Natural killer cell (primary cell): ENCODE data around the gene LPIN1. TPM values are rescaled to one million over a fixed set of nuclear protein-coding genes. Genes with fewer than 3 reads are reported as not detected.
"Not testable (repeated sequence)": the region's sequence is repeated elsewhere in the genome, so short reads cannot be mapped to it uniquely, and the experiment has no call there.

Experiments used
- ATAC-seq, 3 donors: fragments of 150-1000 bp in 2 of 3; fragments of 200-7000 bp in 1 of 3; cut with Tn5 transposase; 1 replicate in 1 of 3; 2 replicates in 2 of 3; pipeline ENCODE4 v1.10.0; 2021; ENCODE audit warnings: mild to moderate bottlenecking in 2 of 3, moderate library complexity in 2 of 3
- DNase-seq, 2 donors: peaks; one replicate each; pipeline versions ENCODE4 v3.0.0 to v3.0.0-alpha.2; 2013 to 2021; ENCODE audit warnings: mixed read lengths in 1 of 2
- H3K27ac ChIP-seq: one replicate; pipeline ENCODE4 v1.5.1; 2013; ENCODE audit warnings: mild to moderate bottlenecking, low read length
- H3K27me3 ChIP-seq: one replicate; pipeline ENCODE4 v1.6.1; 2013; ENCODE audit warnings: low read length; ENCODE audit not compliant: control insufficient read depth, insufficient read depth
- H3K36me3 ChIP-seq: one replicate; pipeline ENCODE4 v1.6.1; 2013; ENCODE audit warnings: low read length; ENCODE audit not compliant: control insufficient read depth, insufficient read depth
- H3K4me1 ChIP-seq: one replicate; pipeline ENCODE4 v1.6.1; 2013; ENCODE audit warnings: low read length; ENCODE audit not compliant: control insufficient read depth, insufficient read depth
- H3K4me3 ChIP-seq: one replicate; pipeline ENCODE4 v1.5.1; 2013; ENCODE audit warnings: low read length
- H3K9me3 ChIP-seq: one replicate; pipeline ENCODE4 v1.6.1; 2013; ENCODE audit warnings: low read length; ENCODE audit not compliant: control insufficient read depth, insufficient read depth
- H3K27ac Mint-ChIP-seq, 2 donors: one replicate each; pipeline ENCODE4 v1.8.0; 2022; ENCODE audit warnings: mild to moderate bottlenecking in 2 of 2, mixed read lengths in 2 of 2, moderate library complexity in 1 of 2
- H3K27me3 Mint-ChIP-seq, 2 donors: one replicate each; pipeline ENCODE4 v1.8.0; 2022; ENCODE audit warnings: low read depth in 2 of 2, mixed read lengths in 2 of 2
- H3K36me3 Mint-ChIP-seq: one replicate; pipeline ENCODE4 v1.8.0; 2022; ENCODE audit warnings: mixed read lengths
- H3K4me1 Mint-ChIP-seq, 2 donors: one replicate each; pipeline ENCODE4 v1.8.0; 2022; ENCODE audit warnings: mixed read lengths in 2 of 2
- H3K4me3 Mint-ChIP-seq: one replicate; pipeline ENCODE4 v1.8.0; 2022; ENCODE audit warnings: mild to moderate bottlenecking, moderate library complexity, mixed read lengths
- H3K9me3 Mint-ChIP-seq, 2 donors: one replicate each; pipeline ENCODE4 v1.8.0; 2022; ENCODE audit warnings: mixed read lengths in 2 of 2
- WGBS: methylation state at CpG from one replicate; pipeline ENCODE4 v1.1.7; 2013; ENCODE audit warnings: missing lambda C conversion rate; ENCODE audit not compliant: insufficient coverage; 5-methylcytosine and 5-hydroxymethylcytosine counted together
- intact Hi-C: fragments of 100-400 bp; cut with micrococcal nuclease; formaldehyde crosslinking; loops from one replicate; pipeline ENCODE4 v1.14.2; 2022
- total RNA-seq, 4 donors: library from RNA; stranded (reverse); fragments of 120-200 nt in 1 of 4; gene quantifications; one replicate each; pipeline versions ENCODE4 v1.2.3 to v1.2.4, GENCODE V29; 2013 to 2022
- TF ChIP-seq, protein P1 (sequence below): fragments of 200-600 bp; IDR thresholded peaks from one replicate; pipeline ENCODE4 v1.8.0; 2022; ENCODE audit warnings: antibody characterized with exemption

Gene LPIN1
- total RNA-seq, 3 donors from 2014 or later (not counting 1 experiment from before 2014, with no cell fraction given) = 95.0 to 122 (median 118) TPM

DNA sequence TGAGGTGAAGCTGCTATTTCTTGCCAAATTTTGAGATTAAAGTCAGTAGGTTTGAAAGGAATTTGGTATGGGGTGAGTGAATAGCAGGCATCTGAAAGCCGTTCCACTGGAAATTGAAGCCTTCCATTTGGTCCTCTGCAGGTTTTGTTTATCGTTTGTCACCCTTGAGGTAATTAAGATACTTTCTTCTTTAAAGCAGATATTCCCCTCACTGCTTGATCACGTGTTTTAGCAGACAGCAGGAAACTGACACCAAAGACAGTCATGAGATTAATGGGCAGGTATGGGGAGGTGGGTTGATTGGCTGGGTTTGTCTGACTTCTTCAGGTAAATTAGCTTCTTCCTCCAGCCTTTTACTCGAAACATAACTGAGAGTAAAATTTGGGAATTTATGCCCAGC, 10.7 kb downstream of the LPIN1 start:
- TF ChIP-seq, protein P1, sequence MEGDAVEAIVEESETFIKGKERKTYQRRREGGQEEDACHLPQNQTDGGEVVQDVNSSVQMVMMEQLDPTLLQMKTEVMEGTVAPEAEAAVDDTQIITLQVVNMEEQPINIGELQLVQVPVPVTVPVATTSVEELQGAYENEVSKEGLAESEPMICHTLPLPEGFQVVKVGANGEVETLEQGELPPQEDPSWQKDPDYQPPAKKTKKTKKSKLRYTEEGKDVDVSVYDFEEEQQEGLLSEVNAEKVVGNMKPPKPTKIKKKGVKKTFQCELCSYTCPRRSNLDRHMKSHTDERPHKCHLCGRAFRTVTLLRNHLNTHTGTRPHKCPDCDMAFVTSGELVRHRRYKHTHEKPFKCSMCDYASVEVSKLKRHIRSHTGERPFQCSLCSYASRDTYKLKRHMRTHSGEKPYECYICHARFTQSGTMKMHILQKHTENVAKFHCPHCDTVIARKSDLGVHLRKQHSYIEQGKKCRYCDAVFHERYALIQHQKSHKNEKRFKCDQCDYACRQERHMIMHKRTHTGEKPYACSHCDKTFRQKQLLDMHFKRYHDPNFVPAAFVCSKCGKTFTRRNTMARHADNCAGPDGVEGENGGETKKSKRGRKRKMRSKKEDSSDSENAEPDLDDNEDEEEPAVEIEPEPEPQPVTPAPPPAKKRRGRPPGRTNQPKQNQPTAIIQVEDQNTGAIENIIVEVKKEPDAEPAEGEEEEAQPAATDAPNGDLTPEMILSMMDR = no peak
- no peak overlapping the region for H3K27ac ChIP-seq
- no peak for ATAC-seq

DNA sequence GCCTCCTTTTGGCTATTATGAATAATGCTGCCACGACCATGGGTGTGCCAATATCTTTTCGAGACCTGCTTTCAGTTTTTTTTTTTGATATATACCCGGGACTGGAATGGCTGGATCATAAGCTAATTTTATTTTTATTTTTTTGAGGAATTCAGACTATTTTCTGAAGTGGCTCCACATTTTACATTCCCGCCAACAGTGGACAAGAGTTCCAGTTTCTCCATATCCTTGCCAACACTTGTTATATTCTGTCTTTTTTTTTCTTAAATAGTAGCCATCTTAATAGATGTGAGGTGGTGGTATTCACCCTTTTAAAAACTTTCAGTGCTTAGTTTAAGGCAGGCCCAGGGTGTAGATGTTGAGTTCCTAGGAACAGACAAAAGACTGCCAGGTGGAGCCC, 11.8 kb downstream of the LPIN1 start:
- H3K9me3 Mint-ChIP-seq = no peaks in the 10 kb centered on the region
- Histone ChIP-seq H3K4me3 (no peak overlapping the region), H3K36me3 (no peaks in the 10 kb centered on the region), H3K4me1 (peaks cover 45% of the 10 kb centered on the region), H3K9me3 (no peaks in the 10 kb centered on the region), H3K27me3 (no peaks in the 10 kb centered on the region), H3K27ac (no peak overlapping the region)
- H3K4me1 Mint-ChIP-seq = peaks cover 74 to 80% of the 10 kb centered on the region in 2 donors
- ATAC-seq = no peak
- H3K4me3 Mint-ChIP-seq = no peak overlapping the region
- intact Hi-C loops = no loop called here
- H3K27me3 Mint-ChIP-seq = no peaks in the 10 kb centered on the region
- WGBS = 91% methylated on average over 2 of the region's 4 CpGs
- H3K27ac Mint-ChIP-seq = peak overlapping the region; percentile 67 to 71
- TF ChIP-seq, protein P1 = no peak
- no peak for DNase-seq
- no peaks in the 10 kb centered on the region for H3K36me3 Mint-ChIP-seq

More for the DNA sequence above, 10.7 kb downstream of the LPIN1 start:
- Histone ChIP-seq H3K36me3 (no peaks in the 10 kb centered on the region), H3K4me3 (no peak overlapping the region), H3K4me1 (peaks cover 47% of the 10 kb centered on the region), H3K9me3 (no peaks in the 10 kb centered on the region), H3K27me3 (no peaks in the 10 kb centered on the region)
- H3K27ac Mint-ChIP-seq = peak overlapping the region; percentile 67 to 71
- H3K4me1 Mint-ChIP-seq = peaks cover 70 to 74% of the 10 kb centered on the region in 2 donors
- no peak overlapping the region for H3K4me3 Mint-ChIP-seq
- intact Hi-C loops = no loop called here
- no peaks in the 10 kb centered on the region for H3K36me3 Mint-ChIP-seq
- H3K27me3 Mint-ChIP-seq = no peaks in the 10 kb centered on the region
- DNase-seq = peak in 1 of 2 donors; percentile 67
- 61% methylated on average over 2 of the region's 4 CpGs for WGBS
- no peaks in the 10 kb centered on the region for H3K9me3 Mint-ChIP-seq

DNA sequence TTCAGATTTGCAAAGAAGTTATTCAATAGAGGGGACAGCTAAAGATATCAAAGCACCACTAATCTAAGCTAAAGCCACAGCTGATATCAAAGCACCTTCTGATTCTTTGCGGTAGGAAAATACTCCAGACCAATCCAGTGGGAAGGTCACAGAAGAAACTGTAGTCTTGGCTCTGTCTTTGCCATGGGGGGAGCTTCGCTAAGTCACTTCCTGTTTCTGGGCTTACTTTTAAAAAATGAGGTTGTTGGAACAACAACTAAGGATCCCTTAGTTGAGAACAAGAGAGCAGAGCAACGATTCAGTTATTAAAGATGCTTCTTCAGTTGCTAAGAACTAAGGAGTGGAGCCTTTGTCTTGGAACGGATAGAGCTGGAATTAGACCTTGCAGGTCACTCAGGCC, 12.2 kb downstream of the LPIN1 start:
- no peak overlapping the region for H3K27ac ChIP-seq
- DNase-seq (no peak), ATAC-seq (no peak)
- no peak overlapping the region for H3K4me3 ChIP-seq
- H3K36me3 ChIP-seq = peaks cover 4% of the 10 kb centered on the region
- no peaks in the 10 kb centered on the region for H3K27me3 ChIP-seq
- Mint-ChIP-seq H3K27me3 (no peaks in the 10 kb centered on the region), H3K4me1 (peaks cover 73 to 80% of the 10 kb centered on the region in 2 donors), H3K27ac (peak overlapping the region; percentile 67 to 71), H3K4me3 (no peak overlapping the region), H3K9me3 (no peaks in the 10 kb centered on the region), H3K36me3 (no peaks in the 10 kb centered on the region)
- WGBS = 65% methylated on average over 4 of the region's 4 CpGs
- intact Hi-C loops = no loop called here
- TF ChIP-seq, protein P1 = no peak
- H3K9me3 ChIP-seq = no peaks in the 10 kb centered on the region
- peaks cover 43% of the 10 kb centered on the region for H3K4me1 ChIP-seq

DNA sequence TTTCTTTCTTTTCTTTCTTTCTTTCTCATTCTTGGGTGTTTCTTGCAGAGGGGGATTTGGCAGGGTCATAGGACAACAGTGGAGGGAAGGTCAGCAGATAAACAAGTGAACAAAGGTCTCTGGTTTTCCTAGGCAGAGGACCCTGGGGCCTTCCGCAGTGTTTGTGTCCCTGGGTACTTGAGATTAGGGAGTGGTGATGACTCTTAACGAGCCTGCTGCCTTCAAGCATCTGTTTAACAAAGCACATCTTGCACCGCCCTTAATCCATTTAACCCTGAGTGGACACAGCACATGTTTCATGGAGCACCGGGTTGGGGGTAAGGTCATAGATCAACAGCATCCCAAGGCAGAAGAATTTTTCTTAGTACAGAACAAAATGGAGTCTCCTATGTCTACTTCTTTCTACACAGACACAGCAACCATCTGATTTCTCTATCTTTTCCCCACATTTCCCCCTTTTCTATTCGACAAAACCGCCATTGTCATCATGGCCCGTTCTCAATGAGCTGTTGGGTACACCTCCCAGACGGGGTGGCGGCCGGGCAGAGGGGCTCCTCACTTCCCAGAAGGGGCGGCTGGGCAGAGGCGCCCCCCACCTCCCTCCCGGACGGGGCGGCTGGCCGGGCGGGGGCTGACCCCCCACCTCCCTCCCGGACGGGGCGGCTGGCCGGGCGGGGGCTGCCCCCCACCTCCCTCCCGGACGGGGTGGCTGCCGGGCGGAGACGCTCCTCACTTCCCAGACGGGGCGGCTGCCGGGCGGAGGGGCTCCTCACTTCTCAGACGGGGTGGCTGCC, 12.9 kb downstream of the LPIN1 start:
- intact Hi-C loops, H3K36me3 ChIP-seq, H3K27ac ChIP-seq, DNase-seq, ATAC-seq, H3K4me3 Mint-ChIP-seq, H3K27me3 Mint-ChIP-seq, H3K4me3 ChIP-seq, H3K9me3 Mint-ChIP-seq, H3K9me3 ChIP-seq, H3K27me3 ChIP-seq, H3K36me3 Mint-ChIP-seq: not testable (repeated sequence)
- 98% methylated on average over 5 of the region's 32 CpGs for WGBS
- peak overlapping the region; percentile 67 to 71 for H3K27ac Mint-ChIP-seq
- H3K4me1 ChIP-seq = peaks cover 36% of the 10 kb centered on the region
- peaks cover 71 to 80% of the 10 kb centered on the region in 2 donors for H3K4me1 Mint-ChIP-seq
